Endothelial cell of umbilical vein (primary cell): Measurements from ENCODE around the gene DMRT1. TPM values are rescaled to one million over a fixed set of nuclear protein-coding genes. Genes with fewer than 3 reads are reported as not detected.
A peak's percentile ranks its signal among the peaks of the same experiment; 100 is the strongest.

Experiments used
- BruUV-seq: library from RNA; stranded (reverse); fragments of 400-500 nt; replicated peaks from 2 replicates; lab custom pipeline; 2021; lab: Mats Ljungman, UMichigan
- CTCF ChIA-PET: fragments of 300-600, 350-600 bp; sonication (Branson Sonifier 250); formaldehyde crosslinking; loops from one replicate; lab custom pipeline; 2021; ENCODE audit warnings: antibody characterized with exemption, inconsistent platforms; lab: Charles Lee
- POLR2A ChIA-PET: fragments of 300-600, 350-600 bp; sonication (Branson Sonifier 250); formaldehyde crosslinking; loops from one replicate; lab custom pipeline; 2021; ENCODE audit warnings: antibody characterized with exemption, inconsistent platforms; lab: Charles Lee
- DNase-seq: peaks from one replicate; pipeline ENCODE4 v3.0.0-alpha.2; 2011; ENCODE audit warnings: low read depth, low spot score
- FAIRE-seq: peaks from 2 replicates; lab custom pipeline; 2011; peaks lifted over from hg19 to GRCh38; lab: Jason Lieb, UNC
- H2AFZ ChIP-seq: 2 replicates; pipeline ENCODE4 v1.6.0; 2012; ENCODE audit warnings: low read depth, low read length, control low read depth, inconsistent platforms
- H3K27ac ChIP-seq: 2 replicates; pipeline ENCODE4 v1.5.1; 2011; ENCODE audit warnings: low read depth, mild to moderate bottlenecking, control low read depth, low read length, moderate library complexity; ENCODE audit not compliant: insufficient read depth
- H3K27me3 ChIP-seq, 2 experiments: 2 replicates each; pipeline versions ENCODE4 v1.6.0 to v1.6.1; 2011; ENCODE audit warnings: low read length in 2 of 2, mixed read lengths in 1 of 2; ENCODE audit not compliant: control insufficient read depth in 2 of 2, insufficient read depth in 2 of 2
- H3K36me3 ChIP-seq, 2 experiments: 2 replicates in 1 of 2; 3 replicates in 1 of 2; pipeline ENCODE4 v1.5.1; 2011; ENCODE audit warnings: low read length in 2 of 2, mild to moderate bottlenecking in 1 of 2, moderate library complexity in 1 of 2; ENCODE audit not compliant: control insufficient read depth in 2 of 2, insufficient read depth in 2 of 2; ENCODE audit errors: extremely low read depth in 1 of 2
- H3K4me1 ChIP-seq: 3 replicates; pipeline ENCODE4 v1.5.1; 2011; ENCODE audit warnings: mild to moderate bottlenecking, low read length; ENCODE audit not compliant: control insufficient read depth, insufficient read depth; ENCODE audit errors: extremely low read depth
- H3K4me2 ChIP-seq: 2 replicates; pipeline ENCODE4 v1.6.1; 2011; ENCODE audit warnings: low read length, control low read depth, mixed read lengths; ENCODE audit not compliant: insufficient read depth
- H3K4me3 ChIP-seq, 3 experiments: fragments of 200-600 bp in 1 of 3; sonication (generic), shearing (Covaris generic) in 1 of 3; replicated peaks in 1 of 3; 2 replicates each; pipeline ENCODE4 v1.5.1; 2011 to 2016; ENCODE audit warnings: control low read depth in 3 of 3, low read length in 3 of 3, mild to moderate bottlenecking in 2 of 3, inconsistent platforms in 1 of 3, low read depth in 1 of 3, moderate library complexity in 1 of 3; ENCODE audit not compliant: insufficient read depth in 1 of 3
- H3K79me2 ChIP-seq: 2 replicates; pipeline ENCODE4 v1.6.0; 2012; ENCODE audit warnings: low read length, inconsistent platforms; ENCODE audit not compliant: control insufficient read depth, insufficient read depth
- H3K9ac ChIP-seq: replicated peaks from 2 replicates; pipeline ENCODE3; 2011; ENCODE audit warnings: low read length, control low read depth; ENCODE audit not compliant: insufficient read depth; ENCODE audit errors: extremely low read depth
- H3K9me1 ChIP-seq: replicated peaks from 3 replicates; pipeline ENCODE4 v1.6.0; 2011; ENCODE audit warnings: mild to moderate bottlenecking, low read length; ENCODE audit not compliant: control insufficient read depth, insufficient read depth; ENCODE audit errors: extremely low read depth
- H3K9me3 ChIP-seq: replicated peaks from 2 replicates; pipeline ENCODE4 v1.5.1; 2012; ENCODE audit warnings: low read length, inconsistent platforms; ENCODE audit not compliant: control insufficient read depth, insufficient read depth
- H4K20me1 ChIP-seq: replicated peaks from 2 replicates; pipeline ENCODE3; 2011; ENCODE audit warnings: mild to moderate bottlenecking, low read length; ENCODE audit not compliant: control insufficient read depth, insufficient read depth; ENCODE audit errors: extremely low read depth
- CTCF ChIP-seq, 2 donors: IDR thresholded peaks; 1 replicate in 1 of 2; 2 replicates in 1 of 2; pipeline ENCODE4 v1.5.1; 2011; ENCODE audit warnings: low read length in 2 of 2, mild to moderate bottlenecking in 2 of 2, moderate library complexity in 2 of 2, control low read depth in 1 of 2, inconsistent platforms in 1 of 2, low read depth in 1 of 2; ENCODE audit not compliant: insufficient read depth in 1 of 2; ENCODE audit errors: extremely low read depth in 1 of 2
- EZH2 ChIP-seq: IDR thresholded peaks from 2 replicates; pipeline ENCODE4 v1.6.1; 2012; ENCODE audit warnings: borderline replicate concordance, low read depth, mild to moderate bottlenecking, moderate library complexity, low read length, inconsistent platforms; ENCODE audit not compliant: severe bottlenecking
- POLR2A ChIP-seq: IDR thresholded peaks from 2 replicates; pipeline ENCODE4 v1.6.1; 2012; ENCODE audit warnings: low read depth, mild to moderate bottlenecking, control low read depth, low read length
- POLR2AphosphoS5 ChIP-seq: IDR thresholded peaks from 2 replicates; pipeline ENCODE4 v1.6.1; 2012; ENCODE audit warnings: low read depth, mild to moderate bottlenecking, control low read depth, low read length, moderate library complexity; ENCODE audit not compliant: insufficient read depth
- dilution Hi-C: fragments of 300-500 bp; cut with MboI; formaldehyde crosslinking; loops from one replicate; pipeline ENCODE4 v1.15.0; 2019; ENCODE audit warnings: low sequenced_read_pairs; ENCODE audit not compliant: extremely low pct_ligation_motif_present
- intact Hi-C: fragments of 100-400 bp; cut with micrococcal nuclease; formaldehyde crosslinking; loops from one replicate; pipeline ENCODE4 v1.10.0; 2022
- polyA plus RNA-seq, 4 experiments: library from polyadenylated mRNA; depleted of rRNA in 3 of 4; stranded (reverse) in 3 of 4; unstranded in 1 of 4; fragments of >200 nt; gene quantifications; 2 replicates each; pipeline versions ENCODE4 v1.2.1 to v1.2.3, GENCODE V29; 2011 to 2012; ENCODE audit warnings: missing spikeins in 1 of 4
- total RNA-seq: library from RNA; stranded (reverse); gene quantifications from 2 replicates; pipeline ENCODE4 v1.2.3, GENCODE V29; 2021

Gene DMRT1
- total and polyA plus RNA-seq, 2 donors (not counting 3 experiments of a cell fraction or from before 2014, with no cell fraction given), result 0.08 to 0.20 TPM

DNA sequence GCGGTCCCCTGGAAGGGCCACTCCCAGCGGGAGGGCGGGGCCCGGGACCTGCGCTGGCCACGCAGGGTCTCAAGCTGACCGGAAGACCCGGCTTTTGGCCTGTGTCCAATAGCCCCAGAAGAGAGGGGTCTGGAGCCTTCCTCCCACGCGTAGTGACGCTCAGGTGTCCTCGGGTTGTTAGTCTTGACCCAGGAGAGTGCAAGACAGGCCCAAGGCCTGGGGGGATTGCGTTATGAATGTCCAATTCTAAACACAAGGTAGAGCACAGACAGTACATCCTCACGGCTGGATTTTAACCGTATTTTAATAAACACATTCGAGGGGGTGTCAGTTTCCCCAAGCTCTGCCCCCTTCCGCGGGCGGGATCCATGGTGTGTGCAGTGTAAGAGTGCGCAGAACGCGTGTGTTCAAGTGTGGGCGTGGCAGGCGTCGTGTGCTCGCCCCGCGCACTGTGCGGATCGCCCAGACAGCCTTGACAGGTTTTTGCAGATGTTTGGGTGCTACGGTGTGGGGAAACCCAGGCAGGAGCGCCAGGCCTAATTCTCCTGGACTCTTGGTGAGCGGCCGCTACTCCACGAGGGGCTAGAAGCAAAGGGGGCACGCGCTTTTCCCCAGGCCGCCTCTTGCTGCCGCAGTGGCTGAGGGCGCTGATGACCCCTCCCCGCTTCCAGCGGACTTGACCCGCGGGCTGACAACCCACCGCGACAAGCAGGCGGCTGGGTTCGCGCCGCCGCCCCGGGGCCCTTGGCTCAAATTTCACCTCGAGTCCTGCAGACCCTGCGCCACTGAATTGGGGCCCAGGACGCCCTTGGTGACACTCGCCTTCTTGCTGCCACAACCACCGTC, 128.9 kb downstream of the DMRT1 start:
- Histone ChIP-seq H3K27me3 (peaks cover 77 to 99% of the 10 kb centered on the region in 2 experiments), H3K9me3 (no peaks in the 10 kb centered on the region), H3K9ac (no peak overlapping the region), H4K20me1 (no peaks in the 10 kb centered on the region), H3K36me3 (no peaks in the 10 kb centered on the region), H3K79me2 (no peaks in the 10 kb centered on the region), H2AFZ (no peak overlapping the region), H3K4me2 (no peak overlapping the region), H3K4me3 (no peak overlapping the region), H3K4me1 (no peaks in the 10 kb centered on the region), H3K9me1 (no peaks in the 10 kb centered on the region), H3K27ac (no peak overlapping the region)
- DNase-seq, result no peak
- intact Hi-C loops, result no loop called here
- TF ChIP-seq CTCF (IDR thresholded peaks at IDR 0.05; ENCODE audit: extremely low read depth in 1 of 2, insufficient read depth in 1 of 2, low read depth in 1 of 2, low read length in 2 of 2), result no peak
- peak; percentile 3 for TF ChIP-seq EZH2
- TF ChIP-seq POLR2A, result no peak
- no peak for TF ChIP-seq POLR2AphosphoS5
- dilution Hi-C loops, result no loop called here
- BruUV-seq, result no TSS peak
- ChIA-PET POLR2A (no interaction called here), CTCF (no interaction called here)
- FAIRE-seq, result no peak
